Right kidney (tissue), 1 donor: ENCODE data around the gene ITGB8.

Experiments used
- DNase-seq: peaks from one replicate; pipeline ENCODE4 v3.0.0-alpha.2; 2016

The ITGB8 gene

GRCh38 chr7:20307119-20307518 lies 23.6 kb upstream of the ITGB8 start:
- DNase-seq, result no peak

GRCh38 chr7:20307901-20308300 lies 22.8 kb upstream of the ITGB8 start:
- DNase-seq, result no peak

- DNase-seq, result no peak
Measured at GRCh38 chr7:20310301-20310700, 20.4 kb upstream of the ITGB8 start.

- DNase-seq, result no peak
Measured at GRCh38 chr7:20310963-20311742, 19.5 kb upstream of the ITGB8 start.

GRCh38 chr7:20311743-20312042 lies 19.0 kb upstream of the ITGB8 start:
- no peak for DNase-seq

GRCh38 chr7:20312562-20312961 lies 18.1 kb upstream of the ITGB8 start:
- no peak for DNase-seq

GRCh38 chr7:20313626-20314025 lies 17.1 kb upstream of the ITGB8 start:
- no peak for DNase-seq

GRCh38 chr7:20314198-20314597 lies 16.5 kb upstream of the ITGB8 start:
- DNase-seq, result no peak

- no peak for DNase-seq
Measured at GRCh38 chr7:20316706-20317105, 14.0 kb upstream of the ITGB8 start.

GRCh38 chr7:20317413-20317812 lies 13.3 kb upstream of the ITGB8 start:
- DNase-seq, result no peak

- no peak for DNase-seq
Measured at GRCh38 chr7:20318933-20319332, 11.8 kb upstream of the ITGB8 start.

- DNase-seq, result no peak
Measured at GRCh38 chr7:20320322-20320721, 10.4 kb upstream of the ITGB8 start.

GRCh38 chr7:20320786-20321185 lies 9.9 kb upstream of the ITGB8 start:
- DNase-seq, result no peak

GRCh38 chr7:20323595-20323994 lies 7.1 kb upstream of the ITGB8 start:
- no peak for DNase-seq

GRCh38 chr7:20326342-20326741 lies 4.4 kb upstream of the ITGB8 start:
- DNase-seq, result no peak

GRCh38 chr7:20327055-20327454 lies 3.6 kb upstream of the ITGB8 start:
- no peak for DNase-seq

GRCh38 chr7:20328027-20328426 lies 2.7 kb upstream of the ITGB8 start:
- no peak for DNase-seq

- DNase-seq, result no peak
Measured at GRCh38 chr7:20328692-20329091, 2.0 kb upstream of the ITGB8 start.

- DNase-seq, result peak; percentile 94
Measured at GRCh38 chr7:20329389-20330238, 1.1 kb upstream of the ITGB8 start.

GRCh38 chr7:20330928-20331909 lies 519 bp downstream of the ITGB8 start:
- DNase-seq, result peak; percentile 91

GRCh38 chr7:20331910-20332813 lies 1.5 kb downstream of the ITGB8 start:
- no peak for DNase-seq

- DNase-seq, result no peak
Measured at GRCh38 chr7:20338285-20338684, 7.6 kb downstream of the ITGB8 start.
